CD4-positive, alpha-beta T cell treated with Interleukin-10 for 1 hour (primary cell): ENCODE data around the gene UXS1.

Source experiments
- DNase-seq: peaks from one replicate; pipeline ENCODE4 v3.0.0-alpha.2; 2020

Gene UXS1

GRCh38 chr2:106187273-106187891 lies 6.7 kb downstream of the UXS1 start:
- no peak for DNase-seq

- DNase-seq: no peak
Measured at GRCh38 chr2:106185475-106186184, 8.5 kb downstream of the UXS1 start.

GRCh38 chr2:106184857-106185256 lies 9.2 kb downstream of the UXS1 start:
- DNase-seq: no peak

- no peak for DNase-seq
Measured at GRCh38 chr2:106184394-106184793, 9.7 kb downstream of the UXS1 start.

GRCh38 chr2:106183101-106183696 lies 10.9 kb downstream of the UXS1 start:
- DNase-seq: no peak

- DNase-seq: no peak
Measured at GRCh38 chr2:106181064-106181463, 13.0 kb downstream of the UXS1 start.

- DNase-seq: no peak
Measured at GRCh38 chr2:106180602-106181001, 13.5 kb downstream of the UXS1 start.

- DNase-seq: no peak
Measured at GRCh38 chr2:106178716-106179115, 15.4 kb downstream of the UXS1 start.

- no peak for DNase-seq
Measured at GRCh38 chr2:106177581-106177980, 16.5 kb downstream of the UXS1 start.

- no peak for DNase-seq
Measured at GRCh38 chr2:106176446-106177099, 17.5 kb downstream of the UXS1 start.

GRCh38 chr2:106175086-106175850 lies 18.8 kb downstream of the UXS1 start:
- no peak for DNase-seq

GRCh38 chr2:106174056-106174455 lies 20.0 kb downstream of the UXS1 start:
- DNase-seq: no peak

GRCh38 chr2:106172649-106173048 lies 21.5 kb downstream of the UXS1 start:
- no peak for DNase-seq

GRCh38 chr2:106168657-106169056 lies 25.4 kb downstream of the UXS1 start:
- DNase-seq: no peak

- no peak for DNase-seq
Measured at GRCh38 chr2:106167067-106167466, 27.0 kb downstream of the UXS1 start.

GRCh38 chr2:106165561-106165960 lies 28.5 kb downstream of the UXS1 start:
- DNase-seq: no peak

GRCh38 chr2:106165029-106165428 lies 29.1 kb downstream of the UXS1 start:
- no peak for DNase-seq

- DNase-seq: no peak
Measured at GRCh38 chr2:106163948-106164545, 30.1 kb downstream of the UXS1 start.

- DNase-seq: no peak
Measured at GRCh38 chr2:106161938-106162820, 31.9 kb downstream of the UXS1 start.

GRCh38 chr2:106161341-106161740 lies 32.8 kb downstream of the UXS1 start:
- no peak for DNase-seq

GRCh38 chr2:106160786-106161261 lies 33.3 kb downstream of the UXS1 start:
- DNase-seq: peak; percentile 53
